HPDE6-E6E7 (cell line): ENCODE results near the gene DHX15.

Experiments
- DNase-seq: peaks from one replicate; pipeline ENCODE4 v3.0.0; 2011; ENCODE audit warnings: missing footprints; ENCODE audit errors: extremely low spot score

Gene DHX15

GRCh38 chr4:24582235-24582832 lies 2.0 kb downstream of the DHX15 start:
- no peak for DNase-seq

- no peak for DNase-seq
Measured at GRCh38 chr4:24578364-24578763, 6.0 kb downstream of the DHX15 start.

GRCh38 chr4:24576276-24576675 lies 8.1 kb downstream of the DHX15 start:
- DNase-seq: no peak

GRCh38 chr4:24574236-24574635 lies 10.1 kb downstream of the DHX15 start:
- DNase-seq: no peak

- DNase-seq: no peak
Measured at GRCh38 chr4:24573582-24573981, 10.8 kb downstream of the DHX15 start.

- DNase-seq: no peak
Measured at GRCh38 chr4:24570574-24571236, 13.6 kb downstream of the DHX15 start.

- DNase-seq: no peak
Measured at GRCh38 chr4:24570172-24570571, 14.2 kb downstream of the DHX15 start.

GRCh38 chr4:24569662-24570061 lies 14.7 kb downstream of the DHX15 start:
- no peak for DNase-seq

GRCh38 chr4:24568425-24568824 lies 15.9 kb downstream of the DHX15 start:
- no peak for DNase-seq

GRCh38 chr4:24565054-24565453 lies 19.3 kb downstream of the DHX15 start:
- no peak for DNase-seq

- DNase-seq: no peak
Measured at GRCh38 chr4:24564488-24564887, 19.9 kb downstream of the DHX15 start.

- no peak for DNase-seq
Measured at GRCh38 chr4:24561438-24562139, 22.8 kb downstream of the DHX15 start.

- DNase-seq: no peak
Measured at GRCh38 chr4:24560868-24561368, 23.4 kb downstream of the DHX15 start.

GRCh38 chr4:24559889-24560288 lies 24.5 kb downstream of the DHX15 start:
- DNase-seq: no peak

GRCh38 chr4:24559032-24559821 lies 25.1 kb downstream of the DHX15 start:
- DNase-seq: no peak

- DNase-seq: no peak
Measured at GRCh38 chr4:24557026-24558025, 27.0 kb downstream of the DHX15 start.

GRCh38 chr4:24551492-24552289 lies 32.7 kb downstream of the DHX15 start:
- DNase-seq: no peak

GRCh38 chr4:24550441-24551175 lies 33.7 kb downstream of the DHX15 start:
- no peak for DNase-seq

- no peak for DNase-seq
Measured at GRCh38 chr4:24547979-24548378, 36.4 kb downstream of the DHX15 start.
